GM21786 (cell line): ENCODE data around the gene MBD4.

Source experiments
- ATAC-seq: cut with Tn5 transposase; IDR thresholded peaks from one replicate; pipeline ENCODE4 v1.9.1; 2021; ENCODE audit not compliant: unreplicated experiment

MBD4 gene

DNA sequence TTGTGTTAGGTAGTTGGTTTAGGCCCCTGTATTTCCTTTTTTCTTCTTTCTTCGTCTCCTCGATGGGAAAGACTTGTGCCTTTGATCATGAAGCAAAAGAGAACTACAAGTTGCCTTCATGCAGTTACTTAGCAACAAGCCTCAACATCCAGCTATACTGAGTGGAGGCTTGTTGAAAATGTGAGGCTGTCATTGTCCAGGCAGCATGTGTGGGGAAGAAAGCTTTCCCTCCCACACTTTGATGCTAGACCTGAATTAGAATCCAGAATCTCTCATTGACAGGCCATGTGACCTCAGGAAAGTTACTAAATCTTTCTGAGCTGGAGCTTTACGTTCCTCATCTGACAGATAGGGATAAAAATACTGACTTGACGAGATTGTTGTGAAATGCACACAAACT is 24.0 kb upstream of the MBD4 start:
- no peak for ATAC-seq

DNA sequence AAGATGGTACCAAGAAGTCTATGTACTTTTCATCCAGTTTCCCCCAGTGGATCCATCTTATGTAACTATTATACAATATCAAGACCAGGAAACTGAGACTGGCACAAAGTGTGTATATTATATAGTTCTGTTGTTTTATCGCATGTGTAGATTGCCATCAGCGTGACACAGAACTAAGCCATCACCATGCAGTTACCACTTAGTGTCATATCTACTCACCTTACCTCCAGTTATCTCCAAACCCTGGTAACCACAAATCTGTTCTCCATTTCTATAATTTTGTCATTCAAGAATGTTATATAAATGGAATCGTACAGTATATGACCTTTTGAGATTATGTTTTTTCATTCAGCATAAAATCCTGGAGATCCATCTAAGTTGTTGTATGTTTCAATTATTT is 23.3 kb upstream of the MBD4 start:
- ATAC-seq, result no peak

DNA sequence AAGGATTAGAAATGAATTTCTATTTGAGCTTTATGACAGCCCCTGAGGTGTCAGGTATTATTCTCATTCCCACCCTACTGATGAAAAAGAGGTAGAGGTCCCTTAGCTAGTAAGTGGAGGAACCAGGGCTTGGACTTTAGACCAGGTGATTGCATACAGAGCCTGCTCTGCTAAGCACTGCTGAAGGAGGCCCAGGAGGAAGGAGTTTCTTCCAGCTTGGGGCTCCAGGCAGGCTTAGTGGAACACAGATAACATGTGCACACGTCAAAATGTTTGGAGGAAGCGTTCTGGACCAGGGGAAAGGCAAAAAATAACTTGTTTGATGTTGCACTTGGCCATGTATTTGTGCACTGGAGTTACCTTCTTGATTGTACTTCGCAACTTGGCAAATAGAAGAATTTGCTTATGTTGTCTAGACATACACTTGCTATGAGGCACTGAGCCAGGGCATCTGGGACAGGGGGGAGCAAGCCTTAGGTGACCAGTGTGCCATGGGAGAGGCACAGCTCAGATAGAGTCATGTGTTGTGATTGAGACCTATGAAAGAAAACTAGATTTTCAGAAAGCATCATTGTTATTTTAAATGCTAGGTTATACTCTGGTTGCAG is 22.7 kb upstream of the MBD4 start:
- no peak for ATAC-seq

DNA sequence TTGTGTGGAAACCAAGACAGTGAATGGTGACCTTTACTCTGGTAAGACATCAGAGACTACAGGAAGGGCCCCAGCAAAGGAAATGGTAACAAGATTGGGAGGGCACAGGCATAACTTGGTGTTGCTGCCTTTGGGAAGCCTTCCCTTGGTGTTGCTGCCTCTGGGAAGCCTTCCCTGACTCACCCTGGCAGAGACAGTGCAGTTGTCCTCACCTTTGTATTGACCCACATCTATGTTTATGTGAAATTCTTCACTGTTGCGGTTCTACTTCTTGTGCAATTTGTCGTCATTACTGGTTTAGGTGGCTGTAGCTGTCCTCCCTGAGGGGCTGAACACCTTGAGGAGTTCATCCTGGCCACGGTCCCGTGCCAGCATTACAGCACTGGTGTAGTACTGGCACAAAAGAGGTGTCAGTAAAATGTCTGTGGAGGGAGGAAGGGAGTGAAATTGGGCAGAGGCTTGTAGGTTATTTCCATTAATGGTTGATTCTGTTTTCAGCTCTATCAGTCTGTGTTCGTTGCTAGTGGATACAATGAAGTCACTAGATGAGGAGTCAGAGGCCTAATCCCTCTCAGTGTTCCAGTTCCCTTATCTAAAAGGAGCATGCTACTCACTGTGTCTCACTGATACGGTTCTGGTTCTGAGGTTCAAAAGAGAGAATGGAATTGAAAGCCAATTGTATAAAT is 21.9 kb upstream of the MBD4 start:
- ATAC-seq, result no peak

DNA sequence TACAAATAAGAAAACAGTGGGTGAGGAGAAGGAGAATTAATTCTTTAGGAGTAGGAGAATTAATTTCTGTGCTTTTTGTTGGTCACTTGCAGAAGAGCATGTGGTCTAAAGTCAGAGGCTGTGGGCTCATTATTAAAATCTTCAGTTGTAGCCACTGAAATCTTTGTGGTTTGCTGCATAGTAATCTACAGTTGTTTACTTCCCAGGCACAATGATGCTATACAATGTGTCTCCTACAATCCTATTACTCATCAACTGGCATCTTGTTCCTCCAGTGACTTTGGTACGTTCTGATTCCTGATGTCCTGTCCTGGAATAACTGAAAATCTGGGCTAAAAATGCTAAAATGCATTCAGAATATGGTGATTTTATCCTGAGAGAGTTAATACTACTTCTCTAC is 21.3 kb upstream of the MBD4 start:
- ATAC-seq, result no peak

DNA sequence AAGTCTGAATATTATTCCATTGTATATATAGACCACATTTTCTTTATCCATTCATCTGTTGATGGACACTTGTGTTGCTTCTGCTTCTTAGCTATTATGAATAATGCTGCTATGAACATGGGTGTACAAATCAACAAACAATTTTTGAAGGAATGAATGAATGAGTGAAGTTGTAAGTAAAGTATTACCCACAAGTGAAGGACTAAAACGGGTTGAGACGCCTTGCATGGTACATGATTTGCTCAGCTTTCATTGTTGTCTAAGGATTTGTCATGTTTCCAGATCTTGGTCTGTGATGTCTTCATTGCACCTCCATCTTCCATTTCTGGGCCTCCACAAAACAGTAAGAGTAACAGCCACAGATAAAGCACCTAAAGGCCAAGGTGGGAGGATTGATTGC is 20.8 kb upstream of the MBD4 start:
- ATAC-seq, result no peak

DNA sequence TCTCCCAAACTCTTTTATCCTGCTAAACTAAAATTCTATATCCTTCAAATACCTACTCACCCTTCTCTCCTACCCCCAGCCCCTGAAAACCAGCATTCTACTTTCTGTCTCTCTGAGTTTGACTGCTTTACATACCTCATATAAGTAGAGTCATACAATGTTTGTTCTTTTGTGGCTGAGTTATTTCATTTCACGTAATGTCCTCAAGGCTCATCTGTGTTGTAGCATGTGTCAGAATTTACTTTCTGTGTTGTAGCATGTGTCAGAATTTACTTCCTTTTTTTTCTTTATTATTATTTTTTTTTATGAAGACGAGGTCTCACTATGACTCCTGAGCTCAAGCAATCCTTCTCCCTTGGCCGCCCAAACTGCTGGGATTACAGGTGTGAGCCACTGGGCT is 20.4 kb upstream of the MBD4 start:
- ATAC-seq, result no peak

DNA sequence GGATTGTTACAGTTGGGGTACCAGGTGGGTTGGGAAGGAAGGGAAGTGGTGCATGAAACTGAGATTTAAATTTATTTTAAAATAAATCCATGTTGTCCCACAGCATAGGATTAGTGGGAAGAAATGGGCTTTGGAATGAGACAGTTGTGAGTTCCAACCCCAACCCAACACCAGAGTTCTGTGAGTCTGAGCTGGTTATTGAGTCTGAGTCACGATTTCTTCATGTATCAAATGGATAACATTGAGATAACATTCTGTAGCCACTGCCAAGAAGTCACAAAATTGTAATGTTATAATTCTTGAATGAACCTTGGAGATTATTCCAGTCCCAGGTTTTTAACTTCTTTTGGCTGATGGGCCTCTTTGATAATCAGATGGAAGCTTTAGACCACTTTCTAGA is 14.0 kb upstream of the MBD4 start:
- no peak for ATAC-seq

DNA sequence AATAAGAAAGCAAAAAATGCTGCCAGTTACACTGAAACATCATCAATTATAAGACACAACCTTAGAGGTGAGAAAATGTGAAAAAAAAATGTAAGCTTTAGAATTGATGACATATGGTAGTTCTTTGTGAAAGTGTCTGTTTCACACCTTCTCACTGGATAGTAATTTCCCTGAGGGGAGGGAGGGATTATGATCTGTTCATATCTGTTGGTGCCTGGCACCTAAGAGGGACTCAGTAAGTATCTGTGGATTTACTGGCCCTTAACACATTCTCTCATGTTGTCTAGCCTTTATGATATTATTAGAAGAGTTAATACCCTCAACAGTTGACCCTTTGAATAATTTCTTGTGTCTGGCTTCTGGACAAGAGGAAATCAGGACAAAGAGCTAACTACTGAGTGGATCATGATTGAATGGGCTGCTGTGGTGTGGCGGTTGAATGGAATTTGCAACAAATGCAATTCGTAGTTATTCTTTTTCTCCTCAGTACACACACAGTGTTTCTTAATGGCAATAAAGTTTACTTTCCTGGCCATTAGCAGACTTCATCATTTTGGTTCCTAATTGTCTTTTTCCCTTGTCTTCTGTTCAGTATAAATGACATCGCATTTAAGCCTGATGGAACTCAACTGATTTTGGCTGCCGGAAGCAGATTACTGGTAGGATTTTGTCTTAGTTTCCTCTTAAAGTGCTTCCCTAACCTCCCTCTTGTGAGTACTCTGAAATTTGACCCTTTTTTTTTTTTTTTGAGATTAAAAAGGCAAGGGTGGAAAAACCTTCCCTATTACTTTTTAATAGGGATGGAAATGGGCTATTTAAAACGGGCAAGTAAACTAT is 9.7 kb upstream of the MBD4 start:
- ATAC-seq, result no peak

DNA sequence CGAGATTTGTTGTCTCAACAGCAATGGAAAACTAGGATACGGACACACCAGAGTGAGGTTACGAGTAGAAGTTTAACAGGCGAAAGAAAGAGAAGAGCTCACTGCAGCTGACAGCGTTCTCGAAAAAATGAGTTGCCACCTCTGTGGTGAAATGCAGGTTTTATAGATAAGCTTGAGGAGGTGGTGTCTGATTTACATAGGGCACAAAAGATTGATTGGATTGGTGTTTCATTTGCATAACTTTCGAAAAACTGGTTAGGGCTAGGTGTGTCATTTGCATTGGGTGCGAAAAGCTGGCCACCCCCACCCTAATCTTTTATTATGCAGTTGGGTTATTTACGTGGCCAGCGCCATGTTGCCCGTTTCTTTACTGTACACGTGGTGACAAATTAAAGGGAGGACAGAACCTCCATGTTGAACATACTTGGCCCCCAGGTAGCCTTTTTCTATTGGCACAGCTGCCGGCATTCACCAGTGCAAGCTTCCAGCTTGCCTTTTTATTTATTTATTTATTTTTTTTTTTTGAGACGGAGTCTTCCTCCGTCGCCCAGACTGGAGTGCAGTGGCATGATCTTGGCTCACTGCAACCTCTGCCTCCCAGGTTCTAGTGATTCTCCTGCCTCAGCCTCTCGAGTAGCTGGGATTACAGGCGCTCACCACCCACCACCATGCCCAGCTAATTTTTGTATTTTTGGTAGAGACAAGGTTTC is 8.6 kb upstream of the MBD4 start:
- no peak for ATAC-seq

DNA sequence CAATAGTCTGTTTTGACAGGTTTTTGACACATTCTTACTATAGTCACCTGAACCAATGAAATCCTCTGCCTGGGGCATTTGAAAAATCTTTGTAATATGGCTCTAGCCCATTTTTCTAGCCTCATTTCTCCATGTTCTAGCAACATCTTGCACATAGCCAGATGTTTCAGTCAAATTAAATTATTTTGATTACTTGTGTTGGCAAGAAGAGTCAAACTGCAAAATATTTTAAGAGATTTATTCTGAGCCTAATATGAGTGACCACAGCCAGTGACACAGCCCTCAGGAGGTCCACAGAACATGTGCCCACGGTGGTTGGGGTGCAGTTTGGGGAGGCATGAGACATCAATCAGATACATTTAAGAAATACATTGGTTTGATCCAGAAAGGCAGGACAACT is 7.2 kb upstream of the MBD4 start:
- no peak for ATAC-seq

DNA sequence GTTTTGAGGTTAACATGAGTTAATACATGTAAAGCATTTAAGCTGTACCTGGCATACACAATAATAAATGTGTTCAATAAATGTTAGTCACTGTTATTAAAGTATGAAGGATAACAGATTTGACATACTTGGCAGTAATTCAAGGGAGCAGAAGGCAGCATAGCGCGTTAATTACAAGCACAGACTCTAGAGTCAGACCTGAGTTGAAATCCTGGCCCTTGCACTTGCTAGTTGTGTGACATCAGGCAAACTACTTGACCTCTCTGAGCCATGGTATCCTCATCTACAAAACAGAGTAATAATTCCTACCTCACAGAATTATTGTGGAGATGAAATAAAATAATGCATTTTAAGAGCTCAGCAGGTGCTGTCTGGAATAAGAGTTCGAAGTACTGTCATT is 5.7 kb upstream of the MBD4 start:
- no peak for ATAC-seq

DNA sequence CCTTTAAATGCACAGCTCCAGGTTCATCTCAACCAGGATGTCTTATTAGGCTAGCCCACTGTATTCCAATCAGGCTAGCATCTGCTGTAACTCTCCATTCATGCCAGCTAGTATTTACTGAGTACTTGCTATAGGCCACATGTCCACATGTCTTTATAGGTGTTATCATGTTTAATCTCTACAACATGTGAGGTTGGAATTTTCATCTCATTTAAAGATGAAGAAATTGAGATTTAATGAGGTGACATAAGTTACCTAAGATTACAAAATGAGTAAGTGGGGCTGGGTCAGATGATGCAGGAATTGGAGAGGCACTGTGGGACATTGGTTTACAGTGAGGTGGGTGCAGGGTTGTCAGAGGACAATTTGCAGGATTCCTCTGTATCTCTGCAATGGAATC is 3.2 kb upstream of the MBD4 start:
- no peak for ATAC-seq

DNA sequence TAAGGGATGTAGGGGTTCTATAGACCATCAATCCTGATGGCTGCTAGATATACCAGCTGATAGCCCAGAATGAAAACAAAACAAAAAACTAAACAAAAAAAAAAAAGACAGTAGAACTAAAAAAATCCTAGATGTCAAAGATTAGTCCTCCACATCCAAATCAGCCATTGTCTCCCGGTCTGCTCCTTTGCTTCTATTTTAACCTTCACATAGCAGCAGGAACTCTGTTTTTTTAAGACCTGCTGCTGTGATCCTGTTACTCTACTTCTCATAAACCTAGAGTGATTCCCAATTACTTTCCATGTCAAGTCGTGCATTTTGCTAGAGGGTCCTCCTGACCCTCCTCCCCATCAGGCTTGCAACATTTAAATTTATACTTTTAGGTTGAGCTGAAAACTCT is 2.7 kb upstream of the MBD4 start:
- ATAC-seq, result no peak

DNA sequence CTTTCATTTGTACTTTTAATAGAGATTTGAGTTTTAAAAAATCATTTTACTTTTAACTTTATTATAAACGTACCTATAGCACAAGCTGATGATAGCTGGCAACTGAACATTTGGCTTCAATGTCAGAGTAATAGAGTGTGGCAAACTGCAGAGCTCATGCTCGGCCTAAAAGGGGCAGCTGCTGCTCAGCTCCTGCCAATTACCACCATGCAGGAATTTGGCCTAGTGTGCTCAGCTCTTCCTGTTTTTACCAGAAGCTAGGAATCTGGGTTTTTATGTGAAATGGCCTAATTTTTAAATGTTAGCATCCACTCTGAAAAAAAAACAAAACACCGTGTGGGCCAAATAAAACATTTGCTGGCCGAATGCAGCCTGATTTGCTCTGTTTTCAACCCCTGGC is 2.0 kb upstream of the MBD4 start:
- no peak for ATAC-seq

DNA sequence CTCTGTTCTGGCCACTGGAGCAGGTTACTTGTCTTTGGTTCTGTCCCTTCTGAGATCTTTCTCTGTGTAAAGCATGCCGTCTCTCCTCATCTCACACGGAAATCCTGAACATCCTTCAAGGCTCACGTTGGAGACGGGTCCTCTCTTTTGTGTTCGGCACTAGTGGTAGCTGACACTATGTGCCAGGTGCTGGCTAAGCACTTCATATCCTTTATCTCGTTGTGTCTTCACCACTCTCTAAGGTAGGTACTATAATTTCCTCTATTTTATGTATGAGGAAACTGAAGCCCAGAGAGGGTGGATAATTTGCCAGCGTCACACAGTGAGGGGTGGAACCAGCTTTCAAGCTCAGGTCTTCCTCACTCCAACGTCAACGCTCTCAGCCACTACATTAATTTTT is 1.5 kb upstream of the MBD4 start:
- ATAC-seq, result no peak

DNA sequence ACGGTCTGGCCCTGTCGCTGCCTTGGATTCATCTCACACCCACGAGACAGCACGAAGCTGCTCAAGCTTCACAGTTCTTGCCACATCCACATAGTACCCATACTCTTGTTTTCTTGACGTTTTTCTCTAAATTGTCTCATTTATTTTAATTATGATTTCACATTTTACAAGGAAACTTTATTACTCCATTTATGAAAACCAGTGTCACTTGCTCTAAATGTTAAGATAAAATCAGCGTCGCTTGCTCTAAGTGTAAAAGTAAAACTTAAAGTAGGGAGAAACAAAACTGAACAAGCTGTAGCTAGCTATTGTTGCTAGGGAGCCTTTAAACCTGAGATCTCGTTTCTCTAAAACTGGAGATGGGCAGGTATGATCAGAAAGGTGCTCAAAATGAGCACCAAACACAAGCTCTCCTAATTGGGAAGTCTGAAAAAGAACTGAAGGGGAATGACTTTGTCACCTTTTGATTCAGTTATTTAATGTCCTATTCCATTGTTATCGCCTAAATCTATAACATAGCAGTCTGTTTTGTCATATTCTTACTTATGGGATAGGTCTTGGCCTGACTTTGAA is 956 bp upstream of the MBD4 start:
- ATAC-seq, result no peak

DNA sequence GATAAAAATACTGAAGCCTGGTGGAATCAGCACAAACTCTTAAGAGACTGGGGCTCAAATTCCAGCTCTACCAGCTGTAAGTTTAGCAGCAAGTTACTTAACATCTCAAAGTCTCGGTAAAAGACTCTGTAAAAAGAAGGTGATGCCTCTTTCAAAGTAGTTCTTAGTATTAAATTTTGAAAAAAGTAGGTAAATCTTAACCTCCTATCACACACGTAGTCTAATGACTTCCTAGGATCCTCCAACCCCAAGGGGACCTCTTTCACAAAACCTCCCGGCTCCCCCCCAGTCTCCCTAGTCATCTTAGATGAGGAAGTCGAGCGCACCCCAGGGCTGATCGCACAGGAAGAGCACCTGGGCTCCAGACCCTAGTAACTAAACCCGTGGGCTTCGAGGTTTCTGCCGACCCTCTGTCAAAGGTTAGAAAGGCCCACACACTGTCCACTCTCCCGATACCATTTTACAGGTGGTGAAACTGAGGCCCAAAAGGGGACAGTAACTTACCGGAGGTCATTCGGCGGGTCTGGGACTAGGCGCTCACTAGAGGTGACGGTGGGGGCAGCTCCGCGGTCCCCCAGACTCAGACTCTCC is 427 bp downstream of the MBD4 start:
- no peak for ATAC-seq

DNA sequence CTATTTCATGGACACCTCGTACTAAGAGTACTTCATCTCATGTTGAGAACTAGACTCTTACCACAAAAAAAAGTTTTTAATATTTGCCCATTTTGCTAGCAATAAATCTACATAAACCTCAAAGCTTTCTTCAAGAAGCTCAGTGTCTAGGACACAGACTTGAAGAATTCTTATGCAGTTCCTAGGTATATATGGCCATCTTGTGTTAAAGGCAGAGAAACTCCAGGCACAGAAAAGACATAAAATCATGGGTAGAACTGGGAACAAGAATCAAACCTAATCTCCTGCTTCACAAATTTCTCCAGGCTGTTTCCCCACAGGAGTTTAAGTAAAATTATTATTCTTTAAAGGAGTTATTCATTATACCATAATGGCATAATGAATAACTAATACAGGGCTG is 4.4 kb downstream of the MBD4 start:
- no peak for ATAC-seq

DNA sequence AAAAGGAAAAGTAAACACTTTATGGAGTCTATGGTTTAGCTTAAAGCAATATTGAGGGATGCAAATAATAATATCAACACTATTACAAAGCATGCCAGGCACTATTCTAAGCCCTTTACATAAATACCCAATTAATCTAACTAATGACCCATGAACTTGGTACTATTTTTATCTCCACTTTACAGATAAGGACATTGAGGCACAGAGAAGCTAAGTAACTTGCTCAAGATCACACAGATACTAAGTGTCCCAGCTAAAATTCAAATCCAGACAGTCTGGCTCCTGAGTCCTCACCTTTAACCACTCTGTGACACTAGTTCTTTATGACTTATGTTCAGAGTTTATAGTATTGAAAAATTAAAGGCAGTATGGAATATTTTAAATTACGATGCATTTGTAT is 5.6 kb downstream of the MBD4 start:
- no peak for ATAC-seq

DNA sequence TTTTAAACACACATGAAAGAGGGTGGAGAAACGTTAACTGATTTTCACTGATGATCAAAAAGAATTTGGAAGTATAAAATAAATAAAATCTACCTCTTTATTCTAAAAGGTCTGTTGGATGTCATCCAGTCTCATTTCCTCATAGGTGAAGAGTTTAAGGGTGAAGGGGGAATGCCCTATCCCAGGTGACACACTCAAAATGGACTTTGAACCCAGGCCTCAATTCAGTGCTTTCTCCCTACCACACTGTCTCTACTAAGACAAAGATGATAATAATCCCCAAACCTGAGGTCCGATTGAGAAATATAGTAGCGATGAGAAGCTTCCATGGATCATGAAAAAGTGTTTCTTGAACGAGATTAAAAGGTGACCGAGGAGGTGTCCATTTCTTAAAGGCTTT is 6.2 kb downstream of the MBD4 start:
- ATAC-seq, result no peak
